Aorta (tissue), 5 donors: ENCODE results near the gene GMPR2. TPM values are rescaled to one million over a fixed set of nuclear protein-coding genes. Genes with fewer than 3 reads are reported as not detected.

ENCODE experiments used
- ATAC-seq: fragments of 200-7000 bp; cut with Tn5 transposase; one replicate; pipeline ENCODE4 v1.9.1; 2022; ENCODE audit warnings: moderate library complexity; ENCODE audit not compliant: low FRiP score
- DNase-seq, 2 donors: peaks; one replicate each; pipeline ENCODE4 v3.0.0-alpha.2; 2020
- H3K27ac ChIP-seq, 2 donors: one replicate each; pipeline ENCODE4 v1.5.1; 2013; ENCODE audit warnings: low read length in 2 of 2, mild to moderate bottlenecking in 2 of 2, moderate library complexity in 2 of 2, control low read depth in 1 of 2, inconsistent platforms in 1 of 2, low read depth in 1 of 2
- H3K27me3 ChIP-seq, 2 donors: one replicate each; pipeline ENCODE4 v1.6.1; 2013; ENCODE audit warnings: control low read depth in 1 of 2, low read length in 1 of 2, mild to moderate bottlenecking in 1 of 2, moderate library complexity in 1 of 2; ENCODE audit not compliant: insufficient read depth in 2 of 2, control insufficient read depth in 1 of 2
- H3K36me3 ChIP-seq, 2 donors: one replicate each; pipeline ENCODE4 v1.6.1; 2013; ENCODE audit warnings: control low read depth in 1 of 2, low read length in 1 of 2, mild to moderate bottlenecking in 1 of 2; ENCODE audit not compliant: insufficient read depth in 2 of 2, control insufficient read depth in 1 of 2
- H3K4me1 ChIP-seq, 2 donors: one replicate each; pipeline ENCODE4 v1.6.1; 2013; ENCODE audit warnings: low read length in 2 of 2, control low read depth in 1 of 2, mild to moderate bottlenecking in 1 of 2, moderate library complexity in 1 of 2; ENCODE audit not compliant: insufficient read depth in 2 of 2, control insufficient read depth in 1 of 2
- H3K4me3 ChIP-seq, 2 donors: one replicate each; pipeline ENCODE4 v1.5.1; 2013; ENCODE audit warnings: low read length in 2 of 2, control low read depth in 1 of 2, mild to moderate bottlenecking in 1 of 2
- H3K9me3 ChIP-seq: one replicate; pipeline ENCODE4 v1.6.1; 2013; ENCODE audit warnings: mild to moderate bottlenecking, low read length; ENCODE audit not compliant: control insufficient read depth
- WGBS, 2 donors: extraction: QIAGEN DNeasy Blood & Tissue Kit; methylation state at CpG; one replicate each; pipeline ENCODE4 v1.1.7; 2013; 5-methylcytosine and 5-hydroxymethylcytosine counted together
- intact Hi-C, 2 donors: fragments of 100-400 bp; cut with DNase I; formaldehyde crosslinking; loops; one replicate each; pipeline versions ENCODE4 v1.14.2 to v1.15.0; 2022
- polyA plus RNA-seq, 2 donors: library from polyadenylated mRNA; stranded (reverse); fragments of 200-250 nt; gene quantifications; one replicate each; pipeline ENCODE4 v1.2.3, GENCODE V29; 2013
- total RNA-seq, 2 donors: library from RNA; stranded (reverse); fragmentation: NEBNext Ultra II Directional; extraction: Animal tissue kit (Norgen Biotek cat#: 25700); gene quantifications; one replicate each; pipeline ENCODE4 v1.2.1, GENCODE V29; 2021
- donor health status: healthy with polysubstance abuse.
- donor health status: Bipolar disorder and iron deficiency.
- donor health status: DM: no; HTN: no; CAD: no.
- donor health status: DM: no; HTN: no; CAD: no.
- donor health status: DM: yes; HTN: yes; CAD: no.

GMPR2 gene
- total and polyA plus RNA-seq, 4 donors = 44.6 to 66.6 (median 57.1) TPM

GRCh38 chr14:24188251-24189058 is 44.3 kb upstream of the GMPR2 start, which contains the start of gene IPO4:
IPO4 (minus strand) TSS chr14:24188816; CDS start chr14:24188787, 29 bp downstream.
- DNase-seq = peak; percentile 97
- Histone ChIP-seq H3K27me3 (no peaks in the 10 kb centered on the region), H3K36me3 (peaks cover 0 to 2% of the 10 kb centered on the region in 2 donors), H3K4me1 (no peaks in the 10 kb centered on the region), H3K27ac (peak within 1 kb of the TSS in 1 of 2 donors; percentile 33), H3K4me3 (peak within 1 kb of the TSS; percentile 44 to 61), H3K9me3 (no peaks in the 10 kb centered on the region)
- ATAC-seq = peak; percentile 97
- WGBS, 2 donors = 0 to 1% methylated on average over 62 to 65 of the region's 65 CpGs
- intact Hi-C loops = loop anchor here in 1 of 2 donors (2.0 kb wide), 1 partner anchor 28 kb away; the partner anchor contains the start of gene IRF9

DNA sequence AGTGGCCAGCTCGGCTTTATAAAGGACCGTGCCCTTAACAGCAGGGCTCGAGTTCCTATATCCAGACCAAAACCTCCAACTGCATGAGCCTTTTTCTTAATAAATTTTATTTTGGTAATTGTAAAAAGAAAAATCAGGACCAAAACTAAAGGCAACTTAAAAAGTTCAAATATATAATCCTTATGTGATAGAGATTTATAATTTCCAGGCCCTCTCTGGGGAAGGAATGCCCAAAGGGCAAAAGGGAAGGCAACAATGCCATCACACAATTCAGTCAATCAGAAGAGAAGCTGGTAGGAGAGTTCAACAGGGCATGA is 43.7 kb upstream of the GMPR2 start:
- WGBS, 2 donors = 0 to 1% methylated on average over 3 of the region's 3 CpGs
- no peaks in the 10 kb centered on the region for H3K9me3 ChIP-seq
- ATAC-seq = no peak
- DNase-seq = no peak
- H3K27ac ChIP-seq = no peak overlapping the region
- peaks cover 0 to 2% of the 10 kb centered on the region in 2 donors for H3K36me3 ChIP-seq
- no peaks in the 10 kb centered on the region for H3K27me3 ChIP-seq
- intact Hi-C loops = loop anchor here in 1 of 2 donors (2.0 kb wide), 1 partner anchor 28 kb away; the partner anchor contains the start of gene IRF9
- no peaks in the 10 kb centered on the region for H3K4me1 ChIP-seq
- H3K4me3 ChIP-seq = no peak overlapping the region

- intact Hi-C loops = loop anchor here in 1 of 2 donors (2.0 kb wide), 1 partner anchor 29 kb away; the partner anchor contains the start of gene IRF9
- ATAC-seq (no peak), DNase-seq (no peak)
- peaks cover 0 to 2% of the 10 kb centered on the region in 2 donors for H3K4me1 ChIP-seq
- H3K36me3 ChIP-seq = peaks cover 0 to 2% of the 10 kb centered on the region in 2 donors
- H3K27me3 ChIP-seq = no peaks in the 10 kb centered on the region
- H3K4me3 ChIP-seq = no peak overlapping the region
- WGBS, 2 donors = 91 to 94% methylated on average over 9 of the region's 9 CpGs
- H3K9me3 ChIP-seq = no peaks in the 10 kb centered on the region
- H3K27ac ChIP-seq = no peak overlapping the region
Measured at GRCh38 chr14:24189460-24189859, 43.3 kb upstream of the GMPR2 start.

GRCh38 chr14:24190416-24190815 is 42.3 kb upstream of the GMPR2 start:
- no peak overlapping the region for H3K27ac ChIP-seq
- intact Hi-C loops = no loop called here
- ATAC-seq = no peak
- peaks cover 0 to 2% of the 10 kb centered on the region in 2 donors for H3K36me3 ChIP-seq
- 85 to 95% methylated on average over 10 of the region's 10 CpGs for WGBS, 2 donors
- peaks cover 0 to 4% of the 10 kb centered on the region in 2 donors for H3K4me1 ChIP-seq
- H3K27me3 ChIP-seq = no peaks in the 10 kb centered on the region
- no peak overlapping the region for H3K4me3 ChIP-seq
- H3K9me3 ChIP-seq = no peaks in the 10 kb centered on the region
- DNase-seq = no peak

DNA sequence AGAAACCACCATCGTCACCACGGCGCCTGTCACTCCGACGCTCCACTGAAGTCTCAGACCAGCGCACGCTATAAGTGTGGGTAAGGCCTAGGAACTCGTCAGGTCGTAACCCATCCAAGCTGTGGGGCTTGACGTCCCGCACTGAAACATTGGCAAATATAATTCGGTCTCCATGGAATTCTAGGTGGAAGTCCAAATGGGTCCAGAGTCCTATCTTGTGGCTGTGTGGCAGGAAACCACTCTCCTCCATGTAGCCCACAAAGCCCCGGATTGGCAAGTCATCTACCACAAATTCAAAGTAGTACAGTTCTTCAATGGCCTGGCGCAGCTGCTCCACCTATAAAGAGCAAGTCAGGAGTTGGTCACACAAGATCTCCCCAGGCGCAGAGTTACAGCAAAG is 39.8 kb upstream of the GMPR2 start:
- no peak for ATAC-seq
- Histone ChIP-seq H3K27me3 (no peaks in the 10 kb centered on the region), H3K4me3 (no peak overlapping the region), H3K36me3 (peaks cover 0 to 2% of the 10 kb centered on the region in 2 donors), H3K9me3 (no peaks in the 10 kb centered on the region), H3K27ac (no peak overlapping the region), H3K4me1 (peaks cover 0 to 4% of the 10 kb centered on the region in 2 donors)
- 96 to 97% methylated on average over 15 of the region's 15 CpGs for WGBS, 2 donors
- intact Hi-C loops = no loop called here
- no peak for DNase-seq

DNA sequence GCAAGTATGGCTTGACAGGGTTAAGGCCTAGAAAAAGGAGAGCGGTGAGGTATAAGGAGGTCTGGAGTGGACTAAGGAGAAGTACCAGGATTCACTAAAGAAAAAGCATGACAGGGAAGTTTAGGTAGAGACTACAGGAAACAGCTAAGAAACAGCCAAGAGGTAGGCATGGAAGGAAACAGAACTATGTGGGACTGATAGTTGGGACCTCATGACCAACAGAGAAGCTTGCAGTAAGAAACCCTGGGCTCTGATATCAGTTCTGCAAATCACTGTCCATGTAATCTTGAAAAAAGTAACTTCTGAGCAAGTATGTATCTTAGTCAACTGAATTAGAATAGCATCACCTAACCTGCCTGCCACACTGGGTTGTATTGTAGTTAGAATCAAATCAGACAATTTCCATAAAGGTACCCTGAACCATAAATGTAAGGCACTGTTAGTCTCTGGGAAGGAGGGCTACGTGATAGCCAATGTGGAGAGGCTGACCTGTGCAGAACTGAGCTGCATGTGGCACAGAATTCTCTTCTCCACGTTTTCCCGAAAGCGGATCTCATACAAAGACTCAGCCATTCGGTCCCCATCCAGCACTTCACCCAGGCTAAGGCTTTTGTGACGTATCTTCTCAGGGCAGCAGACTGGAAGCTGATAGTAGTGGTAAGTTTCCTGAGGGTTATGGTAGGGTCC is 38.4 kb upstream of the GMPR2 start:
- intact Hi-C loops = no loop called here
- Histone ChIP-seq H3K4me1 (peaks cover 0 to 4% of the 10 kb centered on the region in 2 donors), H3K27ac (peak overlapping the region in 1 of 2 donors; percentile 55), H3K9me3 (no peaks in the 10 kb centered on the region), H3K4me3 (peak overlapping the region; percentile 45 to 77), H3K27me3 (no peaks in the 10 kb centered on the region), H3K36me3 (peaks cover 0 to 2% of the 10 kb centered on the region in 2 donors)
- ATAC-seq (no peak), DNase-seq (no peak)
- WGBS, 2 donors = 67 to 74% methylated on average over 7 of the region's 7 CpGs

DNA sequence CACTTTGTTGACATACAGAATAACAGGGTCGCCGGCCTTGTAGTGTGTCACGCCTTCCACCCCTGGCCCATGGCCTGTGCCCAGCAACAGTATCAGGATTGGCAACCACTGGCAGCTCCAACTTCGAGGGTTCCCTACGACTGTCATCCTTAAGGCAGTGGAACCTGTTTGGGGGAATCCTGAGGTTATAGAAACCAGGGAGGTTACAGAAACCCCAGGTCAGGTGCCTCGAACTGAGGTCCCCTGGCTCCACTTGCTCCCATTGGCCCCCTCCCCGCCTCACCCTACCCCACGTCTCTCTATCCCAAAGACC is 37.9 kb upstream of the GMPR2 start:
- intact Hi-C loops = loop anchor here (1.0 to 5.0 kb wide), 2 partner anchors 37 kb away; partner anchors contain the start of genes GMPR2 (in 2 of the 2) and NEDD8 (in 2 of the 2)
- peak overlapping the region; percentile 55 to 81 for H3K27ac ChIP-seq
- ATAC-seq (no peak), DNase-seq (no peak)
- H3K36me3 ChIP-seq = peaks cover 0 to 2% of the 10 kb centered on the region in 2 donors
- H3K27me3 ChIP-seq = no peaks in the 10 kb centered on the region
- H3K4me1 ChIP-seq = peaks cover 0 to 4% of the 10 kb centered on the region in 2 donors
- WGBS, 2 donors = 37% methylated on average over 8 of the region's 8 CpGs
- H3K4me3 ChIP-seq = peak overlapping the region; percentile 45 to 77
- H3K9me3 ChIP-seq = no peaks in the 10 kb centered on the region

- Histone ChIP-seq H3K27me3 (no peaks in the 10 kb centered on the region), H3K4me1 (peaks cover 0 to 4% of the 10 kb centered on the region in 2 donors), H3K9me3 (no peaks in the 10 kb centered on the region), H3K27ac (peak within 1 kb of the TSS; percentile 55 to 81), H3K4me3 (peak within 1 kb of the TSS; percentile 65 to 77), H3K36me3 (peaks cover 0 to 2% of the 10 kb centered on the region in 2 donors)
- 0% methylated on average over 87 to 89 of the region's 89 CpGs for WGBS, 2 donors
- DNase-seq = peak; percentile 93 to 97
- peak; percentile 96 for ATAC-seq
- intact Hi-C loops = loop anchor here (1.0 to 5.0 kb wide), 2 partner anchors 37 kb away; partner anchors contain the start of genes GMPR2 (in 2 of the 2) and NEDD8 (in 2 of the 2)
Measured at GRCh38 chr14:24195186-24196070, 37.3 kb upstream of the GMPR2 start, which contains the start of gene TM9SF1. TM9SF1 (minus strand) TSS chr14:24195441; CDS start chr14:24195019, 422 bp downstream.
